Right hindlimb (tissue), 1 donor: Measurements from ENCODE around the gene FIBP.

Experiments
- DNase-seq: peaks from one replicate; pipeline ENCODE4 v3.0.0-alpha.2; 2018

FIBP gene

DNA sequence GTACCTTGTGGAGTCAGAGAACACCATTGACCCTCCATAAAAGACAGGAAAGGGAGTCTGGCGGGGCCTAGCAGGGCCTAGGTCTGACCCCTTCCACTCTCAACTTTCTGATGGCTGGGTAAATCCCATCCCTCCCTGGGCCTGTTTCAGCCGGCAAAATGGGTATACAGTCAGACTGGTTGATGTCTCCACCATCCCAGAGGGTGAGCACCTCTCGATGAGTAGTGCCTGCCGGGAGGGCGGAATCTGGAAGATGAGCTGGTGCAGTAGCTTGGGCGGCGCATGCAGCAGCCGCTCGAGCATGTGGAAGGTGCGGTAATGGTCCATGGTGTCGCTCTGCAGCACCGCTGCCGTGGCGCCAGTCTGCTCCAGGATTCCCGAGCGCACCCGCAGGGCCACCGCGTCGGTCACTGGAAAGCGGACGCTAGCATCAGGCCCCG, 528 bp downstream of the FIBP start:
- no peak for DNase-seq

DNA sequence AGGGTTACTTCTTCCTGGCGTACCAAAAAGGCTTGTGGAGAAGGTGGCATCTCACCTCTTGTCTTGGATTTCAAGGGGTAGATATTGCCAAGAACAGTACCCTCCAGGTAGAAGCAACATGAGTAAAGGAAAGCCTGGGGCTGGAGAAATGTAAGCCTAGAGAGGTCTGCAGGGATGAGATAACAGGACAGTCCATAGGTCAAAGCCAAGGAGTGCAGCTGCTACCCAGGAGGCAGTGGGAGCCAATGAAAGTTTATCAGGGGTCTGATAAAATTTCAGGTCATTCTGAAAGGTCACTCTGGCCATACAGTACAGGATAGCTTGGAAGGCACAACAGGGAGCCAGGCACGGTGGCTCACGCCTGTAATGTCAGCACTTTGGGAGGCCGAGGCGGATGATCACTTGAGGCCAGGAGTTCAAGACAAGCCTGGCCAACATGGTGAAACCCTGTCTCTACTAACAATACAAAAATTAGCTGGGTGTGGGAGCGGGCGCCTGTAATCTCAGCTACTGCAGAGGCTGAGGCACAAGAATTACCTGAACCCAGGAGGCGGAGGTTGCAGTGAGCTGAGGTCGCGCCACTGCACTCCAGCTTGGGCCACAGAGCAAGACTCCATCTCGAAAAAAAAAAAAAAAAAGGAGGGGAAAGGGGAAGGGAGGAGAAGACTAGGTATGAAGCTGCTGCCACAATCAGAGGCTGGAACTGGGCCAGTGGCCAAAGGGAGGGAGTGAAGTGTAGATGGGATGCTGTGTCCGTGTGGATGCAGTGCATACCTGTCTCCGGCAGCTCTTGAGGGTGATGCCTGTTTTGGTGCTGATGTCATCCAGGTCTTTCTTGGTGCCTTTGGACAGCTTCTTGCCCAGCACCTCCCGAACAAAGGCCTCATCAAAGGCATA, 1.2 kb downstream of the FIBP start:
- peak; percentile 27 for DNase-seq

DNA sequence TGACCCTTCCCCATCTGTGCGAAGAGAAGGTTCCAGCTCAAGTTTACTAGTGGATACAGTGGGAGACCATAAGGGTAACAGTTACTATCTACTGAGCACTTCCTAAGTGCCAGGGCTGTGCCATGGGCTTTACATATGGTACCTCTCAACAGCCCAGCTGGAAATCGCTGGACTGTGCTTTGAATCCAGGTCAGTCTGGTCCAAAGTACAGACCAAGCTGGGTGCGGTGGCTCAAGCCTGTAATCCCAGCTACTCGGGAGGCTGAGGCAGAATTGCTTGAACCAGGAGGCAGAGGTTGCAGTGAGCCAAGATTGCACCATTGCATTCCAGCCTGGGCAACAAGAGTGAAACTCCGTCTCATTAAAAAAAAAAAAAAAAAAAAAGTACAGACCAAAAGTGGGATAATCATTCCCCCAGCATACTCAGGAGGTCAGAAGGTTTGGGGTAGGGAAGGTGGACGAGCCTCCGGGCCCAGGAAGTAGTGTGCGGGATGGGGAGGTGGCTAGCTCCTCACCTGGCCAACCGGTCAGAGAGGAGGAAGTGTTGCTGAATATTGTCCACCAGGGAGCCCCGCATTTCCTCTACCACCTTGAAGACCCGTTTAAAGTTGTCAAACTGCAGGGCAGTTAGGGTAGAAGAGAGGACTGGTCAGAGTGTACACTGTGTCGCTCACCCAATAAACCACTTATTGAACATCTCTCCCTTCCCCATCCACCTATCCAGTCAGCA, 2.3 kb downstream of the FIBP start:
- no peak for DNase-seq

DNA sequence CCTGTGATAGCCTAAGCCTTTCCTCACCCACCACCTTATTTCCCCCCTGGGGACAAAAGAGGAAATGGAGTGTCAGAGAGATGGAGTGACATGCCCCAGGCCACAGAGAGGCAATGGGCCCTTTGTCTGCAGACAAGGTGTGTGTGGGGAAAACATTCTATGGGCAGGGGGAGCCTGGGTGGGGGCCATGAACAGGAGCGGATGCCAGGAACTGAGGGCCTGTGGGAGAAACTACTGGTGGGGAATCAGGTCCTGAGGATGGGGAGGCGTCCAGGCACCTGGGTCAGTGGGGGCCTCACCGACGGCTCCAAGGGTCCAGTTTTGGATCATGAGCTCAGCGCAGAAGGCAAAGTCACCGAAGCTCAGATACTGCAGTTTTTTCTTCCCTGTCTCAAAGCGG, 3.0 kb downstream of the FIBP start:
- DNase-seq, result no peak

DNA sequence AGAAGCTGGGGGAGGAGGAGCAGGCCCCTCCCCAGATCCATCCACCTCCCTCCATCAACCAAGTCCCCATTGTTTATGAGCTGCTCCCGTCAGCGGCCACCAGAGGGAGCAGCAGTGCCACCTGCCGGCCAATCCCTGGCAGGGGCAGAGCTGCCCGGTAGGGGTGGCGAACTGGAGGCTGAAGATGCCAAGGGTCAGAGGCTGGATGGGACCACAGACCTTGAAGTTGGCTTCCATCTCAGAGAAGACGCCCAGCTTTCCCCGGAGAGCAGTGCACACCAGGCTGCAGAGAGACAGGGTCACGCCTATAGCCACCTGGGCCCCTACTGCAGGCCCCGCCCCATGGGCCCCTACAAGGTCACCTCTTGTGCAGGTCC, 3.6 kb downstream of the FIBP start:
- peak; percentile 79 for DNase-seq

DNA sequence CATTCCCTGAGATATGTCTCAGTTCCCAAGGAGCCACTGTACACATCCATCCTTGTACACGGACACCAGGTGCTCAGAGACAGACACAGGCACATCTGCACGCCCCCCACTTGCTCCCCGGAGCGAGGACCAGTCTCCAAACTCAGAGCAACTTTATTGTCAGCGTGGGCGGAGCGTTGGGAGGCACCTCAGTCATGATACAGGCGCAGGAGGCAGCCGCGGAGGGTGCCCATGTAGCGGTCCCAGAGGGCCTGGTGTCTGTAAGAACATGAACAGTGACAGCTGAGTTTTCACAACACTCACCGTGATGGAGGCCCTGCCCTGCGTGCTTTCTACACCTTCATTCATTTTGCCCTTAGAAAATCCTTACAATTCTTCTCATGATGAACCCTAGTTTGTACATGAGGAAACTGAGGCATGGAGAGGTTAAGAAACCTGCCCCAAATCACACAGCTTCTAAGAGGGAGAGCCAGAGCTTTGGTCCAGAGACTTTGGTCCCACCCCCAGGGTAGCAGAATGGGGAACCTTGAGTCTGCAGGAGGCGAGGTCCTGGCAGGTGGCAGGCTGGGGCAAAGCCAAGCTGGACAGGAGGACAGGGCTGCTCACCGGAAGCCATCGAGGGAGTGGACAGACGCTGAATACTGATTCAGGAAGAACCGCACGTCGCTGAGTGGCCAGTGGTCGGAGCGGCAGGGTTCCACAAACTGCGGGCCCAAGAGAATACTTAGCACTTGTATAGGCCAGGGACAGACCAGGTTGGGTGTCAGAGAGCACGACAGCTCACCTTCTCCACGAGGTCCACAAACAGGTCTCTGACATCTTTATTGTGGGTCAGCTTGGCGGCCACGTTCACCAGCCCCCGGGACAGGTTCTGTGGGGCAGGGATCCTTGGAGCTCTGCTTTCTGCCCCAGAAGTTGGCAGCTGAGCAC, 4.2 kb downstream of the FIBP start:
- DNase-seq, result no peak

DNA sequence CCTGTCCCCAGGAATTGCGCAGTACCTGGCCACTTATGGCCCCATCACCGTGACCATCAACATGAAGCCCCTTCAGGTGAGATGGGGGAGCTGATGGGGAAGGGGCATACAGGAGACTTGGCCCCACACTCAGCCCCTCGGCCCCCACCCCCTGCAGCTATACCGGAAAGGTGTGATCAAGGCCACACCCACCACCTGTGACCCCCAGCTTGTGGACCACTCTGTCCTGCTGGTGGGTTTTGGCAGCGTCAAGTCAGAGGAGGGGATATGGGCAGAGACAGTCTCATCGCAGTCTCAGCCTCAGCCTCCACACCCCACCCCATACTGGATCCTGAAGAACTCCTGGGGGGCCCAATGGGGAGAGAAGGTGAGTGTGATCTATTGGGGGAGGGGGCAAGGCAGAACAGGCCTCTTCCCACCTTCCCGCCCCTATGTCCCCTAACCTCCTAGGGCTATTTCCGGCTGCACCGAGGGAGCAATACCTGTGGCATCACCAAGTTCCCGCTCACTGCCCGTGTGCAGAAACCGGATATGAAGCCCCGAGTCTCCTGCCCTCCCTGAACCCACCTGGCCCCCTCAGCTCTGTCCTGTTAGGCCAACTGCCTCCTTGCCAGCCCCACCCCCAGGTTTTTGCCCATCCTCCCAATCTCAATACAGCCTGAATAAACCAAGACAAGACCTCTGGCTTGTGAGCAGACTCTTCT, 5.1 kb downstream of the FIBP start:
- DNase-seq, result peak; percentile 21

DNA sequence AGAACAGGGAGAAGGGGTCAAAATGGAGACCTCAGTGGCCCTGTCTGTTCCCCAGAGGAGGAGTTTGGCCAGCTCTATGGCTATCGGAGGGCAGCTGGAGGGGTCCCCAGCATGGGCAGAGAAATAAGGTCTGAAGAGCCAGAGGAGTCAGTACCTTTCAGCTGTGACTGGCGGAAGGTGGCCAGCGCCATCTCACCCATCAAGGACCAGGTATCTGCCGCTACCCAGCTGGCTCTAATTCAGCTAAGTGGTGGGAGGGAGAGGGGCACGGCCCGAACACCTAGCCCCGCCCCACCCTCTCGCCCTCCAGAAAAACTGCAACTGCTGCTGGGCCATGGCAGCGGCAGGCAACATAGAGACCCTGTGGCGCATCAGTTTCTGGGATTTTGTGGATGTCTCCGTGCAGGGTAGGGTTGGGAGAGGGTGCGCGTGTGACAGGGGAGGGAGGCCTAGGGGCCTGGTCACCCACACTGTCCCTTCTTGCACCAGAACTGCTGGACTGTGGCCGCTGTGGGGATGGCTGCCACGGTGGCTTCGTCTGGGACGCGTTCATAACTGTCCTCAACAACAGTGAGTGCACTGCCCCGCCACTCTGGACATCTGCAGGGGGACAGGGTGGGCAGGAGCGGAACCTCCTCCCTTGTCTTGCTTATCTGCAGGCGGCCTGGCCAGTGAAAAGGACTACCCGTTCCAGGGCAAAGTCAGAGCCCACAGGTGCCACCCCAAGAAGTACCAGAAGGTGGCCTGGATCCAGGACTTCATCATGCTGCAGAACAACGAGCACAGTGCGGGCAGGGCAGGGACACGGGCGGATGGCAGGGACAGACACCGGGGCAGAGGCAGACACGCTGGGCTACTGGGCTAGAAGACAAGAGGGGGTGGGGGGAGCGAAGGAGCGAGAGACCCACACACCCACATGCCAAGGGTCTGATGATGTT, 5.9 kb downstream of the FIBP start:
- no peak for DNase-seq

DNA sequence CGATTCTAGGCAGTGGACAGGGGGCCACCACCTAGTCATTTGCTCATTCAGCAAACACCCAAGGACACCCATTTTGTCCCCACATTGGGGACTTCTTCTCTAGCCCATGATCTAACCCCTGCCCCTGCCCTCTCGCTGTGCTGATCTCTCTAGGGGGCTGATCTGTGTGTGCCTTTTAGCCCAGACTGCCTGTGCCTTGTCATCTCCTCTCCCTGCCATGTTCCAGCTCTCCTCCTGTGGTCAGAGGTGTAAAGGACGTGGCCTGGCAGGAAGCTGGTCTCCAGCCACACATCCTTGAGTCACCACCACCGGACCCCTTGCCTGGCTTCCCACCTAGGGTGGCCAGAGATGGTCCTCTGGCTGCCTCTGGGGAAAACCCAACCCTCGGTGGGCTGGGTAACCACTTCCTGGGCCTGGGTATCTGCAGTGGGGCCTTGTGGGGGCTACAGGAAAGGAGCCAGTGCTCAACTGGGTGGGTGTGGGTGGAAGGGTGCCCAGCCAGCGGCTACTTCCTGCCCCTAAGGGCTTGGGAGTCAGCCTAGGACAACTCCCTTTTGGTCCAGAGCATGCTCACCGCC, 7.3 kb downstream of the FIBP start:
- no peak for DNase-seq

DNA sequence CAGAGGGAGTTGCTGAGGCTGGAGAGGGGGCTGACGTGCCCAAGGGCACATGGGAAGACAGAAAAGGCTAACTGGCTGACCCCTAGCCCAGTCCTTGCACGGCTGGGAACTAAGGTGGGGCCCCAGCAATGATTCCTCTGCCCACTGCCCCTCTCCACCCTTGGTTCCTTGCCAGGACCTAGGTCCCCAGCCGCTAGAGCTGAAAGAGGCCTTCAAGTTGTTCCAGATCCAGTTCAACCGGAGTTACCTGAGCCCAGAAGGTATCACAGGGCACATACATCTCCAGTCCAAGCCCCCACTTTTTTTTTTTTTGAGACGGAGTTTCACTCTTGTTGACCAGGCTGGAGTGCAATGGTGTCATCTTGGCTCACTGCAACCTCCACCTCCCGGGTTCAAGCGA, 8.2 kb downstream of the FIBP start:
- DNase-seq, result no peak

DNA sequence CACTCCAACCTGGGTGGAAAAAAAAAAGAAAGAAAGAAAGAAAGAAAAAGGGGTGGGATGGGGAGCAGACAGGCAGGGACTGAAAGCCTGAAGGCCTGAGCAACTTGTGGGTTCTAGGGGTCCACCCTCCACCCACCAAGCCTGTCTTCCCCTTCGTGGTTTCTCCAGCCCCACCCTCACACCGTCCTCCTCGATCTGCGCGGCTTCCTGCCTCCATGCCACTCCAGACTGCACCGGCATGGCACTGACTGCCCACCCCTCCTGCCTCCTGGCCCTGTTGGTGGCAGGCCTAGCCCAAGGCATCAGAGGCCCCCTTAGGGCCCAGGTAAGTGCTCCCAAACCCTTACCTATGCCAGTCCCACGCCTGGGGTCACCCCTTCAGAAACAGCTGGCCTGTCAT, 8.7 kb downstream of the FIBP start, which contains the start of gene CTSW:
CTSW (plus strand) TSS at position 221 of the 400 bp plus-strand sequence; CDS start at position 239, 18 bp downstream.
- DNase-seq, result no peak

DNA sequence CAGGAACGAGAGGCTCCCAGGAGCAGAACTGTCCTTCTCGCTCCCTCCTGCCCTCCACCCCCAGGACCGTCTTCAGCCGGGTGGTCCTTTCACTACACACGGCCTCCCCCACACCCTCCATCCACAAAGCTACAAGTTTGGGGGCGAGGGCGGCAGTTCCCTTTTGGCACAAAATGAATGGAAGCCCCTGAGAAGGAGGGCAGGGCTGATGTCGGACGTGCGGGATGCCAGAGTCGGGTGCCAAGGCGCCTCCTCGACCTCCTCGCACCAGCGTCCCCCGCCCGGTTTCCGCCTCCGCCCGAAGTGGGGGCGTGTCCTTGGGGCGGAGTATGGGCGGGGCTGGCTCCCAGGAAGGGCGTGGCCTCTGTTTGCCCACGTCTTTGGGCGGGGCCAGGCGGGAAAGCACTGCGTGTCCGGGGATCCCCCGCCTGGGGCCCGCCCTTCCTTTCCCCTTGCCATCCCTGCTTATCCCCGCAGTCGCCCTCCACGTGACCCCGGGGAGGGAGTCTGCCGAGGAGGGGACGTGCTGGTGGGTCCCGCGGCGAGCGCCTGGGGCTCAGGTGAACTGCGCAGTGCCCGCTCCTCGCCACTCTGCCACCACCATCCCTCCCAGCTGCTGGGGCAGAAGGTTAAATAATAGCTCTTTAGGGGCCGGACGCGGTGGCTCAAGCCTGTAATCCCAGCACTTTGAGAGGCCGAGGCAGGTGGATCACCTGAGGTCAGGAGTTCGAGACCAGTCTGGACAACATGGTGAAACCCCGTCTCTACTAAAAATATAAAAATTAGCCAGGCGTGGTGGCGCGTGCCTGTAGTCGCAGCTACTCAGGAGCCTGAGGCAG, 14.7 kb downstream of the FIBP start:
- peak; percentile 96 for DNase-seq

DNA sequence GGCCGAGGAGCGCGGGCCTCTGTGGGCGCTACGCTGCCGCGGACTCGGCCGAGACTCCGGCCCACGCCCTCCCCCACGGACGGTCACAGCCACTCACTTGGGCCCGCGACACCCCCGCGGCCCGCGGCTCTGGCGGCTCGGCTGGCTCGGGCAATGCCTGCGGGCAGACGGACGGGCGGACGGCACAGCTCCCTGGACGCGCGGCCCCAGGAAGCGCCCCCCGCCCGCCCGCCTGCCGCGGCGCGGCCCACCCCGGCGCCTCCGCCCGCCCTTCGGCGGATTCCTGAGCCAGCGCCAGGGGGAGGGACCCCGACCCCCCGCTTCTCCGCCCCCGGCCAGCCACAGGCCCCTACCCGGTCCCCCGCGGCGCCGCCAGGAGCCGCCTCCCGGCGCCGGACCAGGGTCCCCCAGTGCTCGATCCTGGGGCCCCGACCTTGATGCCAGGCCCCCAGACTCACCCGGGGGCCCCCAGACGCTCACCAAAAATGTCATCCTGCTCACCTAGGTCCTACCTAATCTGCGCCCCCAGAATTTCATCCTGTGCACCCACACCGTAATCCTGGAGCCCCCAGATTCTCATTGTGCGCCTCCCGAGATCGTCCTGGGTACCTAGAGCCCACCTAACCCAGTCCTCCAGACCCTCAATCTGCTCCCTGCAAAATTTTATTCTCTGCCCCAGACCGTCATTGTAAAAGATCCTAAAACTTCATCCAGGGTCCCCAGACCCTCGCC, 15.5 kb downstream of the FIBP start, which contains the start of gene EFEMP2:
EFEMP2 (minus strand) TSS at position 215 of the 732 bp plus-strand sequence. CDS start 446 bp downstream, outside the sequence.
- DNase-seq, result peak; percentile 88

DNA sequence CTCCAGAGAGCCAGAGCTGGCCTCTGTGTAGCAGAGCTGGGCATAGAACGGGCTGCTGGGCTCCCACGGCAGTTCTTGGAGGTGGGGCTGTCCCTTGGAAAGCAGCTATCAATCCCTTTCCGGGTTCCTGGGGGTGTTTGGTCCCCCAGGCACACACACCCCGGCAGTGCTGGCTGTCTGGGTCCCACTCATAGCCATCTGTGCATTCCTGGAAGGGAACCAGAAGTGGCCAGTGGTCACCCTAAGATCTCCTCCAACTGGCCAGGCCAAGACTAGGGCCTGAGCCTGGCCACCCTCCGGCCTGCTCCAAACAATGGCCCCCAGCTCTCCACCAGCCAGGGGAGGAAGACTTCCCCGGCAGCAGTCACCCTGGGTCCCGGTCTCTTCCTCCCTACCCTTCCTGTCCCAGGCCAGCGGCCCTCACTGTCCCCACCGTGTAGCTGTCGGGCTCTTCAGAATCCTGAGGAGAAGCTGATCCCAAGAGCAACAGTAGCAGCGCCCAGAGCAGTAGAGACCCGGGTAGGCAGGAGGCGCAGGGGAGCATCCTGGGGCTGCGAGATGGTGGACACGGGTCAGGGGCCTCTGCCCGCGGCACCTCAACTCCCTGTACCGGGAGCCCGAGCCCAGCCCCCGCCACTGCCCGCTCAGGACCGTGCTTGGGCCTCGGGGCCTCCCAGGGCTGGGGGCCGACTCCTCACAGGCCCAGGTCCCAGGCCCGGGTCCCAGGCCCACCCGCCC, 16.3 kb downstream of the FIBP start:
- DNase-seq, result peak; percentile 52

DNA sequence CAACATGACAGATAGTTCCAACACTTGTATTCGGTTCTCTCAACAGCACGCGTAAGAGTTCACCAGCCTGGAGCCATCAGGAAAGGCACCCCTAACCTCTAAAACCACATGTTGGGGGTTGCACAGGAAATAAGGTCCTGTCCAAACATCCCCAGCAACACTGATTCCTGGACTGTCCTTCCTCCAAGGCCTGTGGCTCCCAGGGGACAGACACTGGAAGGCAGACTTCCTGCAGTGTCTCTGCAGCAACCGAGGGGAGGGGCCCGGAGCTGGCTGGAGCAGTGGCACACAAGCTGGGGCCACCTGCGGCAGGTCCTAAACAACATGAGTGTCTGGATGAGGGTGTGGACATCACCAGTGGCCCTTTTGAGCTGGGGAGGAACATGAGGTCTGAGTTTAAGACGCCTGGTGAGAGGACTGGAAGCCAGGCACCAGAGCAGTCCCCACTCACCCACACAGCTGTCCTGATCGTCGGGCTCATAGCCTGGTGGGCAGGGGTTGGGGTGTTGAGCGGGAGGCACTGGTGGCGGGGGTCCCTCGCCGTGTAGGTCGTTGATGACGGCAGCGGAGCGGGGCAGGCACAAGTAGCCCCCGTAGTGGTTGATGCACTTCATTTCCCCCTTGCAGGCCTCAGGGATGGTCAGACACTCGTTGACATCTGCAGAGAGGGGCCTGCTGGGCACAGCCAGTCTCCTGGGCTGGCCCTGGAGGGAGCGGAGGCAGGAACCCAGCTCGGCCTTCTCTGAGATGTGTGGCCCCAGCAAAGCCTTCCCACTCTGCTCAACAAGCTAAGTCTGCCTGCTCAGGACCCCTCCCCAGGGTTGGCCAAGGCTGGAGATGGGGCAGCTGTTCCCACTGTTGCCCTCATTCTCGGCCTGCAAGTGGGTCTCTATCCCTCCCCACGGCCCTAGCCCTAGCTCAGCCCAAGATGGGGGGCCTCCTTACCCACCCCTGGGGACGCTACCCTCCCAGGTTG, 17.3 kb downstream of the FIBP start:
- peak; percentile 17 for DNase-seq

DNA sequence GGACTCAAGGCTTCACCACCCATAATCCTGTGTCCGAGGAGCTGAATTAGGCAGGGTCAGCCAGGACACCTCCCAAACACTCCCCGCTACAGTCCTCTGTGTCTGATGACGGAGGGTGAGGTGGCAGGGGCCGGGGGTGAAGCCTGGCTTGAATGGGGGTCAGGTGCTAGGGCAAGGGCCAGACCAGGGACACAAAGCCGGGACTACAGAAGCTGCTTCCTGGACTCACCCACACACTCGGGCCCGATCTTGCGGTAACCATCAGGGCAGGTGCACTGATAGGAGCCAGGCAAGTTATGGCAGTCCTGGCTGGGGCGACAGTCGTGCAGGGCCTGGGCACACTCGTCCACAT, 18.0 kb downstream of the FIBP start:
- no peak for DNase-seq
